Lower leg skin (tissue), 3 donors: ENCODE results near the gene NT5DC1.

Source experiments
- CTCF ChIP-seq, 3 donors: fragments of 450-650 bp; IDR thresholded peaks; one replicate each; pipeline ENCODE4 v1.5.1; 2016; ENCODE audit warnings: antibody characterized with exemption in 3 of 3, mild to moderate bottlenecking in 3 of 3, moderate library complexity in 2 of 3
- POLR2A ChIP-seq, 2 donors: fragments of 450-650 bp; IDR thresholded peaks; one replicate each; pipeline ENCODE4 v1.6.1; 2016 to 2017; ENCODE audit warnings: antibody characterized with exemption in 2 of 2, mild to moderate bottlenecking in 1 of 2, moderate library complexity in 1 of 2

- TF ChIP-seq CTCF (IDR thresholded peaks at IDR 0.05) (no peak), POLR2A (IDR thresholded peaks at IDR 0.05) (no peak)
These were observed 8.2 kb downstream of the NT5DC1 start for GRCh38 chr6:116108836-116109235.
